Activated naive CD4-positive, alpha-beta T cell treated with anti-CD3 and anti-CD28 coated beads, Interleukin-2, amount 50 U/mL, for 72 hours (primary cell): ENCODE measurements around the gene ATP4A. TPM values are rescaled to one million over a fixed set of nuclear protein-coding genes. Genes with fewer than 3 reads are reported as not detected.
"Not testable (repeated sequence)": the region's sequence is repeated elsewhere in the genome, so short reads cannot be mapped to it uniquely, and the experiment has no call there.

Experiments
- ATAC-seq, 2 donors: fragments of 150-1000 bp; cut with Tn5 transposase; 2 replicates each; pipeline ENCODE4 v1.10.0; 2021; ENCODE audit warnings: mild to moderate bottlenecking in 2 of 2, moderate library complexity in 2 of 2
- DNase-seq, 2 donors: peaks; one replicate each; pipeline ENCODE4 v3.0.0; 2021 to 2022; ENCODE audit warnings: low spot score in 2 of 2
- H3K27ac Mint-ChIP-seq, 2 donors: one replicate each; pipeline ENCODE4 v1.8.0; 2022; ENCODE audit warnings: mild to moderate bottlenecking in 2 of 2, mixed read lengths in 2 of 2
- H3K36me3 Mint-ChIP-seq, 2 donors: one replicate each; pipeline ENCODE4 v1.8.0; 2022; ENCODE audit warnings: mixed read lengths in 2 of 2
- H3K9me3 Mint-ChIP-seq, 2 donors: one replicate each; pipeline ENCODE4 v1.8.0; 2022; ENCODE audit warnings: mixed read lengths in 2 of 2
- total RNA-seq, 2 donors: library from RNA; stranded (reverse); gene quantifications; one replicate each; pipeline ENCODE4 v1.2.3, GENCODE V29; 2022

The ATP4A gene
- total RNA-seq: not detected

GRCh38 chr19:35563207-35563829 lies at the start of gene ATP4A:
ATP4A (minus strand) TSS chr19:35563658; CDS start chr19:35563629, 29 bp downstream.
- Mint-ChIP-seq H3K27ac (no peak within 1 kb of the TSS), H3K36me3 (no peaks in the 10 kb centered on the region), H3K9me3 (no peaks in the 10 kb centered on the region)
- ATAC-seq (no peak), DNase-seq (no peak)

GRCh38 chr19:35612559-35613321 lies 49.3 kb upstream of the ATP4A start, which contains the start of gene HAUS5:
HAUS5 (plus strand) TSS chr19:35612735; CDS start chr19:35612795, 60 bp downstream.
- DNase-seq (peak; percentile 94 to 99), ATAC-seq (peak; percentile 95 to 98)
- Mint-ChIP-seq H3K9me3 (peaks cover 0 to 7% of the 10 kb centered on the region in 2 donors), H3K27ac (peak within 1 kb of the TSS; percentile 92 to 96), H3K36me3 (peaks cover 11 to 16% of the 10 kb centered on the region in 2 donors)

GRCh38 chr19:35612224-35612558 lies 48.7 kb upstream of the ATP4A start:
- Mint-ChIP-seq H3K36me3 (peaks cover 16 to 17% of the 10 kb centered on the region in 2 donors), H3K27ac (peak overlapping the region; percentile 92 to 96), H3K9me3 (peaks cover 0 to 12% of the 10 kb centered on the region in 2 donors)
- DNase-seq: no peak
- no peak for ATAC-seq

GRCh38 chr19:35609851-35610353 lies 46.4 kb upstream of the ATP4A start:
- Mint-ChIP-seq H3K27ac (peak overlapping the region in 1 of 2 donors; percentile 85), H3K36me3 (peaks cover 9 to 22% of the 10 kb centered on the region in 2 donors), H3K9me3 (peaks cover 0 to 12% of the 10 kb centered on the region in 2 donors)
- ATAC-seq (peak in 1 of 2 donors; percentile 53), DNase-seq (no peak)

- no peak for ATAC-seq
These were observed 44.8 kb upstream of the ATP4A start for GRCh38 chr19:35608251-35608650.

GRCh38 chr19:35607661-35608060 lies 44.2 kb upstream of the ATP4A start:
- Mint-ChIP-seq H3K36me3 (peaks cover 8 to 22% of the 10 kb centered on the region in 2 donors), H3K9me3 (peaks cover 0 to 12% of the 10 kb centered on the region in 2 donors), H3K27ac (no peak overlapping the region)
- no peak for DNase-seq
- ATAC-seq: no peak

More at GRCh38 chr19:35608251-35608650, 44.8 kb upstream of the ATP4A start:
- no peak for DNase-seq
- Mint-ChIP-seq H3K9me3 (peaks cover 0 to 12% of the 10 kb centered on the region in 2 donors), H3K27ac (peak overlapping the region in 1 of 2 donors; percentile 85), H3K36me3 (peaks cover 8 to 22% of the 10 kb centered on the region in 2 donors)

- Mint-ChIP-seq H3K9me3 (peaks cover 0 to 12% of the 10 kb centered on the region in 2 donors), H3K36me3 (peaks cover 8 to 22% of the 10 kb centered on the region in 2 donors)
- not testable (repeated sequence) for ATAC-seq, H3K27ac Mint-ChIP-seq, DNase-seq
These were observed 43.7 kb upstream of the ATP4A start for GRCh38 chr19:35607170-35607569.

- H3K27ac Mint-ChIP-seq, ATAC-seq, DNase-seq: not testable (repeated sequence)
- Mint-ChIP-seq H3K9me3 (peaks cover 0 to 12% of the 10 kb centered on the region in 2 donors), H3K36me3 (peaks cover 8 to 22% of the 10 kb centered on the region in 2 donors)
These were observed 41.0 kb upstream of the ATP4A start for GRCh38 chr19:35604436-35604835.

DNA sequence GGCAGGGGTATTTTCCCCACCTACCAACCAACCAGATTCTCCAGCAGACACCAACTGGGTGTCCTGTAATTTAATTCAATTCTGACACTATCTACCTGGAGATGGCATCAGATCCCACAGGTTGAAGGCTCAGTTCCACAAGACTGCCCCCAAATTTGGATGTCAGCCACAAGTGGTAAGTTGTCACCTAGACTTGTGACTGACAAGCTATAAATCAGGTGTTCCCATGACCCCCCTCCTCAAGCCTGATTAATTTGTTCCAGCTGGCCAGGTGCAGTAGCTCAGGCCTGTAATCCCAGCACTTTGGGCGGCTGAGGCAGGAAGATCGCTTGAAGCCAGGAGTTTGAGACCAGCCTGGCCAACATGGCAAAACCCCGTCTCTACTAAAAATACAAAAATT lies 38.5 kb upstream of the ATP4A start:
- Mint-ChIP-seq H3K36me3 (peaks cover 0 to 3% of the 10 kb centered on the region in 2 donors), H3K27ac (no peak overlapping the region), H3K9me3 (no peaks in the 10 kb centered on the region)
- DNase-seq (no peak), ATAC-seq (no peak)

DNA sequence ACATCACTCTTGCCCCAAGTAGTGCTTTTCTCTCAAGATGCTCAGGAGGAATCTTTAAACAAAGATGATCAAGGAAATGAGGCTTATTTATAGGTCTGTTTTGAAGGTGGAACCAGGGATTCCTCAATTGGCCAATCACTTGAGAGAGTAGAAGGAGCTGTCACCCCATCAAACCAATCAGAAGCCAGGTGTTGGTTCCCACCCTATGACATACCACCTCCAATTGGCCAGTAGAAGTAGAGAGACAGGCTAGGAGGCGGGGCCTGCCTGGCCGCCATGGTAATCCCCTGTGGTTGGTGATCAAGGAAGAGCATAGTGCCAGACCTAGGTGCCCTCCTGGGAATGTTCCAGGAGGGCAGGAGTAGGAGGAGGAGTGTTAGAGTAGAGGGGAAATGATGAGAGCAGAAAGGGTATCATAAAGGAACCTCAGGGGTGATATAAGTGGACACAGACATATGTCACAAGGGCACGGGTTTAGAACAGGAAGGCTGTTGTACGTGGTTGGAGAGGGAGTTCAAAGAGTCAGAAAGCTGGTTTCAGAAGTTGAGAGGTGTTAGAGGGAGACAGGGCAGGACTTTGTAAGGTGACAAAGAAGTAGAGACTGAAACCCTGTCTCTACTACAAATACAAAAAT lies 33.0 kb upstream of the ATP4A start:
- Mint-ChIP-seq H3K27ac (peak overlapping the region; percentile 11 to 60), H3K9me3 (no peaks in the 10 kb centered on the region), H3K36me3 (no peaks in the 10 kb centered on the region)
- DNase-seq (peak in 1 of 2 donors; percentile 20), ATAC-seq (peak; percentile 89 to 93)

- ATAC-seq: no peak
- peak overlapping the region in 1 of 2 donors; percentile 11 for H3K27ac Mint-ChIP-seq
- H3K36me3 Mint-ChIP-seq: no peaks in the 10 kb centered on the region
- DNase-seq: no peak
- H3K9me3 Mint-ChIP-seq: no peaks in the 10 kb centered on the region
These were observed 32.5 kb upstream of the ATP4A start for GRCh38 chr19:35595928-35596327.

- not testable (repeated sequence) for ATAC-seq, DNase-seq, H3K27ac Mint-ChIP-seq, H3K9me3 Mint-ChIP-seq, H3K36me3 Mint-ChIP-seq
These were observed 31.6 kb upstream of the ATP4A start for GRCh38 chr19:35595026-35595425.

DNA sequence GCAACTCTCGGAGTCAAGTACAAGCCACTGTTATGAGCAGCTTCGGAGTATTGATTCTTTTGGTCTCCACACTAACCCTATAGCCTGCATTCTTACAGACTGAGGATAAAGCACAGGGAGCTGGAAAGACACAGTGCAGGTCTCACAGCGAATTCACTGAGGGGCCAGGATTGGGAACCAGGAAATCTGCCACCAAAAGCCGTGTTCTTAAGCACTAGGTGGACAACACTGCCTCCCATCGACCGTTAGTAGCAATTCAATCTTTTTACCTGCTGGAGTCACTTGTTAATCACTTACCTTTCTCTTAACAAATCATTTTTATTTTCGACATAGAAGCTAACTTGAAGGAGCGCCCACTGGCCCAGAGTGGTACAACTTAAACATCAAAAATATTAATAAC lies 28.8 kb upstream of the ATP4A start:
- ATAC-seq (no peak), DNase-seq (no peak)
- no peaks in the 10 kb centered on the region for H3K36me3 Mint-ChIP-seq
- no peaks in the 10 kb centered on the region for H3K9me3 Mint-ChIP-seq
- peak overlapping the region in 1 of 2 donors; percentile 50 for H3K27ac Mint-ChIP-seq

GRCh38 chr19:35590875-35591274 lies 27.4 kb upstream of the ATP4A start:
- Mint-ChIP-seq H3K27ac (no peak overlapping the region), H3K36me3 (no peaks in the 10 kb centered on the region), H3K9me3 (no peaks in the 10 kb centered on the region)
- ATAC-seq: no peak
- no peak for DNase-seq

- DNase-seq (no peak), ATAC-seq (no peak)
- H3K36me3 Mint-ChIP-seq: no peaks in the 10 kb centered on the region
- H3K27ac Mint-ChIP-seq: no peak overlapping the region
- peaks cover 0 to 5% of the 10 kb centered on the region in 2 donors for H3K9me3 Mint-ChIP-seq
These were observed 23.9 kb upstream of the ATP4A start for GRCh38 chr19:35587321-35587720.

DNA sequence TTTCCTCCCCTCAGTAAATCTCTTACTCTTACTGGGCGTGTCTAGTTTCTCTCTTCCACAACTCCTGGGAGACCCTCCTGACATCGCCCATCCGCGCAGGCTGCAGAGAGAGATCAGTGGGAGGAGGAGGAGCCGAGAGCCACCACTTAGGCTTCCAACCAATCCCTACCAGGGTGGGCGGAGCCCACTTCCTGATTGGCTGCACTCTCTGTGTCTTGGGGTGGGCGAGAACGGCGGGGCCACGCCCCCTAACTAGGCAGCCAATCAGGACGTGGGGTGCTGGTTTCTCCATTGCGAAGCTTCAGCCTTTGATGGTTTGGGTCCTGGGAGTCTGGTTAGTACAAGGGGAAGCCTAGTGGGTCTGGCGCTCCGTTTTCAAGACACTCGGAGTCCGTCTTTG lies 22.4 kb upstream of the ATP4A start, which contains the start of gene PMIS2:
Gene PMIS2 (plus strand): TSS at position 326 of the 400 bp plus-strand sequence. CDS start 87 bp downstream, outside the sequence.
- ATAC-seq (peak in 1 of 2 donors; percentile 65), DNase-seq (no peak)
- Mint-ChIP-seq H3K36me3 (no peaks in the 10 kb centered on the region), H3K9me3 (peaks cover 0 to 5% of the 10 kb centered on the region in 2 donors), H3K27ac (no peak within 1 kb of the TSS)

DNA sequence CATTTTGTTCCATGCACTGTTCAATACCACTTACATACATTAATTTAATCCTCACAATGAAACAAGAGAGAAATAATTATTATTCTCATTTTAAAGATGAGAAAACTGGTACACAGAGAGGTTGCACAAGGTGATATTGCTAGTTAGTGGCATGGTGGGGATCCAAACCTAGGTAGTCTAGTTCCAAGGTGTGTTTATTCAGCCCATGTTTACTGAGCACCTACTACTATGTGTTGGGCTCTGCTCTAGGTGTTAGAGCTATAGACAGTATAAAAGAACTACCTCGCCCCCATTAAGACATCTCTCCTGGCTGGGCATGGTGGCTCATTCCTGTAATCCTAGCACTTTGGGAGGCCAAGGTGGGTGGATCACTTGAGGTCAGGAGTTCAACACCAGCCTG lies 19.3 kb upstream of the ATP4A start:
- peaks cover 2% of the 10 kb centered on the region in 2 donors for H3K36me3 Mint-ChIP-seq
- H3K27ac Mint-ChIP-seq: no peak overlapping the region
- H3K9me3 Mint-ChIP-seq: peaks cover 0 to 5% of the 10 kb centered on the region in 2 donors
- ATAC-seq: no peak
- DNase-seq: no peak
